SH-SY5Y (cell line): ENCODE results near the gene LSM11.

Source experiments
- GATA2 ChIP-seq: IDR thresholded peaks from 2 replicates; pipeline ENCODE4 v1.6.1; 2011; ENCODE audit warnings: mild to moderate bottlenecking, low read depth, low read length
- GATA3 ChIP-seq: IDR thresholded peaks from 2 replicates; pipeline ENCODE4 v1.6.1; 2011; ENCODE audit warnings: low read depth, mild to moderate bottlenecking, low read length, moderate library complexity

- TF ChIP-seq GATA2 (peak; percentile 60; the same call in 1 of the 2 replicates), GATA3 (peak; percentile 61; the same call in 1 of the 2 replicates)
These were observed 1.5 kb downstream of the LSM11 start for GRCh38 chr5:157745041-157745456.
